Suprapubic skin (tissue), 3 donors: ENCODE results near the gene ARHGAP1.

Source experiments
- POLR2A ChIP-seq, 2 donors: fragments of 450-650 bp; IDR thresholded peaks; one replicate each; pipeline ENCODE4 v1.6.1; 2017; ENCODE audit warnings: antibody characterized with exemption in 2 of 2, mild to moderate bottlenecking in 2 of 2, moderate library complexity in 2 of 2
- TF ChIP-seq, protein P1 (sequence below), 2 donors: fragments of 200-600 bp in 1 of 2; fragments of 450-650 bp in 1 of 2; sonication (generic) in 1 of 2; IDR thresholded peaks; one replicate each; pipeline ENCODE4 v1.5.1; 2016 to 2019; ENCODE audit warnings: antibody characterized with exemption in 2 of 2, mild to moderate bottlenecking in 1 of 2, moderate library complexity in 1 of 2

- TF ChIP-seq, protein P1, sequence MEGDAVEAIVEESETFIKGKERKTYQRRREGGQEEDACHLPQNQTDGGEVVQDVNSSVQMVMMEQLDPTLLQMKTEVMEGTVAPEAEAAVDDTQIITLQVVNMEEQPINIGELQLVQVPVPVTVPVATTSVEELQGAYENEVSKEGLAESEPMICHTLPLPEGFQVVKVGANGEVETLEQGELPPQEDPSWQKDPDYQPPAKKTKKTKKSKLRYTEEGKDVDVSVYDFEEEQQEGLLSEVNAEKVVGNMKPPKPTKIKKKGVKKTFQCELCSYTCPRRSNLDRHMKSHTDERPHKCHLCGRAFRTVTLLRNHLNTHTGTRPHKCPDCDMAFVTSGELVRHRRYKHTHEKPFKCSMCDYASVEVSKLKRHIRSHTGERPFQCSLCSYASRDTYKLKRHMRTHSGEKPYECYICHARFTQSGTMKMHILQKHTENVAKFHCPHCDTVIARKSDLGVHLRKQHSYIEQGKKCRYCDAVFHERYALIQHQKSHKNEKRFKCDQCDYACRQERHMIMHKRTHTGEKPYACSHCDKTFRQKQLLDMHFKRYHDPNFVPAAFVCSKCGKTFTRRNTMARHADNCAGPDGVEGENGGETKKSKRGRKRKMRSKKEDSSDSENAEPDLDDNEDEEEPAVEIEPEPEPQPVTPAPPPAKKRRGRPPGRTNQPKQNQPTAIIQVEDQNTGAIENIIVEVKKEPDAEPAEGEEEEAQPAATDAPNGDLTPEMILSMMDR (IDR thresholded peaks at IDR 0.05) = no peak
- no peak for TF ChIP-seq POLR2A (IDR thresholded peaks at IDR 0.05)
These were observed 2.7 kb downstream of the ARHGAP1 start for GRCh38 chr11:46697723-46698122.
